WI38 (cell line): ENCODE measurements around the gene NAA50.

Experiments used
- H3K4me3 ChIP-seq: 2 replicates; pipeline ENCODE4 v1.5.1; 2011; ENCODE audit warnings: low read depth, mild to moderate bottlenecking, control low read depth, low read length
- CTCF ChIP-seq: IDR thresholded peaks from 2 replicates; pipeline ENCODE4 v1.5.1; 2012; ENCODE audit warnings: low read depth, mild to moderate bottlenecking, control low read depth, low read length

The NAA50 gene

GRCh38 chr3:113685956-113686721, 59.9 kb downstream of the NAA50 start:
- TF ChIP-seq CTCF = no peak
- H3K4me3 ChIP-seq = no peak overlapping the region

- H3K4me3 ChIP-seq = no peak overlapping the region
These were observed 60.9 kb downstream of the NAA50 start for GRCh38 chr3:113685124-113685523.

GRCh38 chr3:113684271-113684819, 61.7 kb downstream of the NAA50 start:
- no peak overlapping the region for H3K4me3 ChIP-seq

More at GRCh38 chr3:113685124-113685523, 60.9 kb downstream of the NAA50 start:
- no peak for TF ChIP-seq CTCF

GRCh38 chr3:113678773-113679172, 67.3 kb downstream of the NAA50 start:
- TF ChIP-seq CTCF = no peak

More at GRCh38 chr3:113684271-113684819, 61.7 kb downstream of the NAA50 start:
- no peak for TF ChIP-seq CTCF

GRCh38 chr3:113677737-113678136, 68.3 kb downstream of the NAA50 start:
- TF ChIP-seq CTCF = no peak
- H3K4me3 ChIP-seq = no peak overlapping the region

More at GRCh38 chr3:113678773-113679172, 67.3 kb downstream of the NAA50 start:
- H3K4me3 ChIP-seq = no peak overlapping the region

GRCh38 chr3:113676261-113676660, 69.8 kb downstream of the NAA50 start:
- TF ChIP-seq CTCF = no peak

GRCh38 chr3:113673593-113673992, 72.5 kb downstream of the NAA50 start:
- H3K4me3 ChIP-seq = no peak overlapping the region
- TF ChIP-seq CTCF = no peak

More at GRCh38 chr3:113676261-113676660, 69.8 kb downstream of the NAA50 start:
- H3K4me3 ChIP-seq = no peak overlapping the region
